ENCODE data around the gene TTYH3. TPM values are rescaled to one million over a fixed set of nuclear protein-coding genes. Genes with fewer than 3 reads are reported as not detected.

The TTYH3 gene
- total and polyA plus RNA-seq, 2 of the 8 experiments (the other 6 are each of a cell fraction or from before 2014, with no cell fraction given): 66.2 to 169 TPM

GRCh38 chr7:2613931-2614600 is 17.7 kb upstream of the TTYH3 start:
- H3K23me2 ChIP-seq (ENCODE audit: low read depth, low read length): no peaks in the 10 kb centered on the region
- no peaks in the 10 kb centered on the region; the same call in none of the 2 replicates for H3K79me1 ChIP-seq (ENCODE audit: low read depth, low read length)
- no peak overlapping the region for H4K8ac ChIP-seq (ENCODE audit: extremely low read depth, insufficient read depth, low read length)
- H2AFZ ChIP-seq (ENCODE audit: low read length): no peak overlapping the region
- no peak overlapping the region for H2BK5ac ChIP-seq (ENCODE audit: low read depth, low read length)
- H2BK20ac ChIP-seq (ENCODE audit: low read length): no peak overlapping the region; the same call in 1 of the 2 replicates
- 90% methylated on average over 22 of the region's 22 CpGs; no CpG with 5 or more reads in 1 of the 2 experiments for WGBS, 2 experiments (ENCODE audit: extremely low coverage in 1 of 2, insufficient coverage in 1 of 2, insufficient read length in 1 of 2, insufficient replicate concordance in 2 of 2, low coverage in 1 of 2, low lambda C conversion rate in 2 of 2, missing lambda C conversion rate in 1 of 2)
- no peaks in the 10 kb centered on the region for H3K9me3 ChIP-seq (ENCODE audit: insufficient read depth in 2 of 2, low read depth in 1 of 2, low read length in 1 of 2)
- DNase-seq (ENCODE audit: low read depth in 1 of 2, low spot score in 2 of 2) (no peak), FAIRE-seq (no peak)
- peak overlapping the region; percentile 43; the same call in 1 of the 2 replicates for H3K18ac ChIP-seq (ENCODE audit: extremely low read depth, low read length)
- H3K27me3 ChIP-seq (replicated peaks in 1 of 4; ENCODE audit: control insufficient read depth in 3 of 4, extremely low read depth in 1 of 4, insufficient read depth in 3 of 4, low read length in 3 of 4): 0 out of 7 replicates have a peak, but pooled peaks cover 0 to 2% (median 0%) of the 10 kb centered on the region in 4 experiments
- H4K20me1 ChIP-seq (replicated peaks in 1 of 2; ENCODE audit: control insufficient read depth in 1 of 2, insufficient read depth in 2 of 2, low read length in 2 of 2): no peaks in the 10 kb centered on the region
- H2BK12ac ChIP-seq (ENCODE audit: low read depth, low read length): 0 out of 2 replicates have a peak overlapping the region, but pooled peaks have one; percentile 29
- H3K4ac ChIP-seq (replicated peaks; ENCODE audit: insufficient read length, low read depth, low read length): no peak overlapping the region
- H3K36me3 ChIP-seq (ENCODE audit: control insufficient read depth in 2 of 4, insufficient read depth in 4 of 4, low read length in 3 of 4): no peaks in the 10 kb centered on the region
- H3K4me2 ChIP-seq (ENCODE audit: insufficient read depth in 1 of 2, low read depth in 2 of 2, low read length in 2 of 2): no peak overlapping the region
- peak overlapping the region; percentile 67 for H2BK120ac ChIP-seq (replicated peaks; ENCODE audit: low read depth, low read length)
- peaks cover 0 to 32% (median 17%) of the 10 kb centered on the region in 4 experiments; a peak in 6 of 7 replicates for H3K4me1 ChIP-seq (replicated peaks in 1 of 4; ENCODE audit: control insufficient read depth in 3 of 4, insufficient read depth in 4 of 4, low read length in 3 of 4)
- no peak overlapping the region for H3K9ac ChIP-seq (replicated peaks in 1 of 4; ENCODE audit: extremely low read depth in 1 of 4, low read depth in 3 of 4, low read length in 3 of 4)
- no peak overlapping the region for H4K5ac ChIP-seq (ENCODE audit: insufficient read length, low read depth, low read length)
- H4K91ac ChIP-seq (replicated peaks; ENCODE audit: insufficient read length, low read length): no peak overlapping the region
- H3K79me2 ChIP-seq (ENCODE audit: control insufficient read depth in 1 of 2, insufficient read depth in 2 of 2, low read length in 2 of 2): no peaks in the 10 kb centered on the region
- H3K56ac ChIP-seq (replicated peaks; ENCODE audit: insufficient read length, low read depth, low read length): no peak overlapping the region
- H3K27ac ChIP-seq (ENCODE audit: low read depth, low read length): no peak overlapping the region
- ChIA-PET POLR2A (ENCODE audit: partially characterized antibody) (interaction anchor here (0.8 to 4.8 kb wide), 2 partner anchors 18 to 37 kb away, joined by 3 to 30 read pairs; partner anchors contain the start of gene TTYH3), CTCF (ENCODE audit: partially characterized antibody) (interaction anchor here (1.3 to 4.4 kb wide), 8 partner anchors 8 to 96 kb away, joined by 3 to 24 read pairs (median 7); partner anchors contain the start of gene TTYH3)
- H2BK15ac ChIP-seq (ENCODE audit: low read length): no peak overlapping the region
- H3K4me3 ChIP-seq (ENCODE audit: extremely low read depth in 1 of 4, insufficient read depth in 2 of 4, low read depth in 3 of 4, low read length in 4 of 4): no peak overlapping the region
- H3K23ac ChIP-seq (ENCODE audit: insufficient read length): no peak overlapping the region
- no peak overlapping the region; the same call in 1 of the 2 replicates for H2AK5ac ChIP-seq (ENCODE audit: low read depth, low read length)
- no peak overlapping the region for H3K14ac ChIP-seq (ENCODE audit: insufficient read length)
- TF ChIP-seq EP300 (IDR thresholded peaks at IDR 0.05; ENCODE audit: borderline replicate concordance in 1 of 2, low read depth in 2 of 2, low read length in 2 of 2): no peak
- TF ChIP-seq SIN3A (conservative IDR thresholded peaks at IDR 0.05 in 1 of 2, IDR thresholded peaks at IDR 0.05 in 1 of 2; ENCODE audit: low read depth in 1 of 2, low read length in 2 of 2): no peak
- no peak for TF ChIP-seq BRCA1 (IDR thresholded peaks at IDR 0.05; ENCODE audit: low read depth, low read length)
- TF ChIP-seq PHF8 (conservative IDR thresholded peaks at IDR 0.05; ENCODE audit: low read depth, low read length): no peak
- no peak for TF ChIP-seq ASH2L (IDR thresholded peaks at IDR 0.05; ENCODE audit: low read length)
- no peak for TF ChIP-seq CTBP2 (IDR thresholded peaks at IDR 0.05; ENCODE audit: borderline replicate concordance, insufficient read depth, insufficient read length, low read length)
- no peak for TF ChIP-seq MAX (IDR thresholded peaks at IDR 0.05)
- no peak for TF ChIP-seq RBBP5 (IDR thresholded peaks at IDR 0.05; ENCODE audit: borderline replicate concordance, low read depth, low read length)
- no peak for TF ChIP-seq TBP (IDR thresholded peaks at IDR 0.05; ENCODE audit: low read depth, low read length)
- TF ChIP-seq TEAD4 (IDR thresholded peaks at IDR 0.05; ENCODE audit: low read depth, low read length): no peak
- TF ChIP-seq KDM1A (IDR thresholded peaks at IDR 0.05; ENCODE audit: borderline replicate concordance, low read length): no peak

Measured in H1 (cell line).